CD4-positive, alpha-beta T cell treated with Interleukin-1 beta for 1 hour (primary cell): ENCODE results near the gene ABL1.
A peak's percentile ranks its signal among the peaks of the same experiment; 100 is the strongest.

Experiments
- DNase-seq, 2 donors: peaks; one replicate each; pipeline ENCODE4 v3.0.0-alpha.2; 2020 to 2022

Gene ABL1

GRCh38 chr9:130852801-130853200 lies 17.7 kb downstream of the ABL1 start:
- no peak for DNase-seq

- DNase-seq = no peak
Measured at GRCh38 chr9:130854092-130854491, 19.0 kb downstream of the ABL1 start.

GRCh38 chr9:130854835-130855234 lies 19.8 kb downstream of the ABL1 start:
- DNase-seq = no peak

- no peak for DNase-seq
Measured at GRCh38 chr9:130856474-130856873, 21.4 kb downstream of the ABL1 start.

GRCh38 chr9:130857864-130858738 lies 23.0 kb downstream of the ABL1 start:
- DNase-seq = no peak

- no peak for DNase-seq
Measured at GRCh38 chr9:130858739-130859705, 24.0 kb downstream of the ABL1 start.

GRCh38 chr9:130860458-130861316 lies 25.6 kb downstream of the ABL1 start:
- DNase-seq = no peak

- DNase-seq = no peak
Measured at GRCh38 chr9:130861372-130862180, 26.5 kb downstream of the ABL1 start.

GRCh38 chr9:130862217-130862616 lies 27.2 kb downstream of the ABL1 start:
- no peak for DNase-seq

GRCh38 chr9:130862747-130863146 lies 27.7 kb downstream of the ABL1 start:
- DNase-seq = no peak

- no peak for DNase-seq
Measured at GRCh38 chr9:130864541-130864940, 29.5 kb downstream of the ABL1 start.

- DNase-seq = no peak
Measured at GRCh38 chr9:130865921-130866320, 30.9 kb downstream of the ABL1 start.

GRCh38 chr9:130866474-130866965 lies 31.5 kb downstream of the ABL1 start:
- DNase-seq = peak; percentile 42 to 49

- DNase-seq = no peak
Measured at GRCh38 chr9:130867556-130867955, 32.5 kb downstream of the ABL1 start.

- no peak for DNase-seq
Measured at GRCh38 chr9:130868230-130868629, 33.2 kb downstream of the ABL1 start.

- DNase-seq = no peak
Measured at GRCh38 chr9:130869250-130869649, 34.2 kb downstream of the ABL1 start.

GRCh38 chr9:130870491-130871381 lies 35.7 kb downstream of the ABL1 start:
- no peak for DNase-seq

GRCh38 chr9:130871395-130872062 lies 36.5 kb downstream of the ABL1 start:
- DNase-seq = no peak

- no peak for DNase-seq
Measured at GRCh38 chr9:130872093-130872492, 37.0 kb downstream of the ABL1 start.

GRCh38 chr9:130872508-130872907 lies 37.5 kb downstream of the ABL1 start:
- no peak for DNase-seq
